Osteoblast (primary cell): ENCODE data around the gene C3AR1. TPM values are rescaled to one million over a fixed set of nuclear protein-coding genes. Genes with fewer than 3 reads are reported as not detected.

Experiments
- DNase-seq: peaks from one replicate; pipeline ENCODE4 v3.0.0; 2011; ENCODE audit warnings: low spot score, mixed read lengths; ENCODE audit not compliant: insufficient read length; ENCODE audit errors: missing footprints
- H2AFZ ChIP-seq: 2 replicates; pipeline ENCODE4 v1.6.0; 2011; ENCODE audit warnings: mild to moderate bottlenecking, low read length
- H3K27ac ChIP-seq: 2 replicates; pipeline ENCODE4 v1.5.1; 2011; ENCODE audit warnings: mild to moderate bottlenecking, low read depth, low read length, moderate library complexity
- H3K27me3 ChIP-seq: 2 replicates; pipeline ENCODE4 v1.6.0; 2012; ENCODE audit warnings: mild to moderate bottlenecking, control low read depth, inconsistent platforms, low read length, moderate library complexity; ENCODE audit not compliant: insufficient read depth
- H3K36me3 ChIP-seq: 2 replicates; pipeline ENCODE4 v1.5.1; 2011; ENCODE audit warnings: mild to moderate bottlenecking, low read length, control low read depth, moderate library complexity; ENCODE audit not compliant: insufficient read depth
- H3K4me1 ChIP-seq: 2 replicates; pipeline ENCODE4 v1.5.1; 2011; ENCODE audit warnings: mild to moderate bottlenecking, low read length, control low read depth, moderate library complexity; ENCODE audit not compliant: insufficient read depth
- H3K4me2 ChIP-seq: 2 replicates; pipeline ENCODE4 v1.6.0; 2011; ENCODE audit warnings: mild to moderate bottlenecking, low read length; ENCODE audit not compliant: insufficient read depth
- H3K4me3 ChIP-seq: fragments of 200-600 bp; sonication (generic); 3 replicates; pipeline ENCODE4 v1.5.1; 2012; ENCODE audit warnings: mild to moderate bottlenecking, low read length, inconsistent platforms; ENCODE audit not compliant: insufficient read depth
- H3K79me2 ChIP-seq: 2 replicates; pipeline ENCODE4 v1.6.0; 2012; ENCODE audit warnings: mild to moderate bottlenecking, low read length, control low read depth, inconsistent platforms; ENCODE audit not compliant: insufficient read depth
- H3K9me3 ChIP-seq: 2 replicates; pipeline ENCODE4 v1.5.1; 2011; ENCODE audit warnings: low read depth, low read length, control low read depth
- H4K20me1 ChIP-seq: 2 replicates; pipeline ENCODE4 v1.6.0; 2012; ENCODE audit warnings: mild to moderate bottlenecking, low read length, control low read depth; ENCODE audit not compliant: insufficient read depth
- CTCF ChIP-seq: IDR thresholded peaks from 2 replicates; pipeline ENCODE4 v1.5.1; 2011; ENCODE audit warnings: mild to moderate bottlenecking, low read depth, low read length, moderate library complexity; ENCODE audit errors: extremely low read depth
- total RNA-seq: library from RNA; depleted of rRNA; stranded (reverse); fragments of >200 nt; gene quantifications from 2 replicates; pipeline ENCODE4 v1.2.3, GENCODE V29; 2012

C3AR1 gene
- total RNA-seq, 1 donor: 0.72 TPM

- H4K20me1 ChIP-seq: no peaks in the 10 kb centered on the region
- no peak overlapping the region for H3K27ac ChIP-seq
- no peak overlapping the region for H3K4me3 ChIP-seq
- no peak overlapping the region for H2AFZ ChIP-seq
- DNase-seq: no peak
- H3K79me2 ChIP-seq: no peaks in the 10 kb centered on the region
- peaks cover 31% of the 10 kb centered on the region for H3K36me3 ChIP-seq
- no peak for TF ChIP-seq CTCF
- H3K9me3 ChIP-seq: no peaks in the 10 kb centered on the region
- H3K27me3 ChIP-seq: no peaks in the 10 kb centered on the region
- H3K4me1 ChIP-seq: no peaks in the 10 kb centered on the region
- H3K4me2 ChIP-seq: no peak overlapping the region
Observed at GRCh38 chr12:8057306-8057705, 8.9 kb downstream of the C3AR1 start.

- no peaks in the 10 kb centered on the region for H3K4me1 ChIP-seq
- no peaks in the 10 kb centered on the region for H3K27me3 ChIP-seq
- no peak overlapping the region for H3K4me3 ChIP-seq
- no peaks in the 10 kb centered on the region for H3K9me3 ChIP-seq
- DNase-seq: no peak
- no peak overlapping the region for H3K4me2 ChIP-seq
- H3K36me3 ChIP-seq: peaks cover 42% of the 10 kb centered on the region
- no peak for TF ChIP-seq CTCF
- no peaks in the 10 kb centered on the region for H3K79me2 ChIP-seq
- H4K20me1 ChIP-seq: no peaks in the 10 kb centered on the region
- no peak overlapping the region for H2AFZ ChIP-seq
- H3K27ac ChIP-seq: no peak overlapping the region
Observed at GRCh38 chr12:8054816-8055215, 11.3 kb downstream of the C3AR1 start.

- Histone ChIP-seq H3K79me2 (no peaks in the 10 kb centered on the region), H3K4me2 (no peak overlapping the region), H3K27ac (no peak overlapping the region), H3K4me3 (no peak overlapping the region), H3K27me3 (no peaks in the 10 kb centered on the region), H3K4me1 (no peaks in the 10 kb centered on the region), H2AFZ (no peak overlapping the region), H3K9me3 (no peaks in the 10 kb centered on the region), H4K20me1 (no peaks in the 10 kb centered on the region), H3K36me3 (peaks cover 64% of the 10 kb centered on the region)
- no peak for DNase-seq
- TF ChIP-seq CTCF: no peak
Observed at GRCh38 chr12:8052679-8053078, 13.5 kb downstream of the C3AR1 start.

- Histone ChIP-seq H3K4me3 (no peak overlapping the region), H2AFZ (no peak overlapping the region), H3K79me2 (no peaks in the 10 kb centered on the region), H3K9me3 (no peaks in the 10 kb centered on the region), H4K20me1 (no peaks in the 10 kb centered on the region), H3K4me2 (no peak overlapping the region), H3K27me3 (no peaks in the 10 kb centered on the region), H3K4me1 (no peaks in the 10 kb centered on the region), H3K27ac (no peak overlapping the region), H3K36me3 (peaks cover 80% of the 10 kb centered on the region)
- TF ChIP-seq CTCF: no peak
- no peak for DNase-seq
Observed at GRCh38 chr12:8050600-8051250, 15.4 kb downstream of the C3AR1 start.
